MCF 10A (cell line): ENCODE results near the gene EXOC3L1. TPM values are rescaled to one million over a fixed set of nuclear protein-coding genes. Genes with fewer than 3 reads are reported as not detected.

Source experiments
- BruUV-seq: library from RNA; stranded (reverse); fragments of 400-500 nt; replicated peaks from 2 replicates; lab custom pipeline; 2021; lab: Mats Ljungman, UMichigan
- CTCF ChIA-PET: fragments of 300-600 bp; sonication (Branson Sonifier 250); formaldehyde crosslinking; extraction: SDS; loops from one replicate; lab custom pipeline; 2021; ENCODE audit warnings: antibody characterized with exemption, inconsistent platforms; lab: Yijun Ruan, JAX
- POLR2A ChIA-PET: fragments of 300-600, 350-650 bp; sonication (Branson Sonifier 250); formaldehyde crosslinking; extraction: SDS; loops from one replicate; lab custom pipeline; 2020; ENCODE audit warnings: antibody characterized with exemption, inconsistent platforms; lab: Yijun Ruan, JAX
- DNase-seq: peaks from one replicate; pipeline ENCODE4 v3.0.0-alpha.2; 2018; ENCODE audit not compliant: unreplicated experiment
- H3K27ac Mint-ChIP-seq: one replicate; pipeline ENCODE4 v1.8.0; 2022; ENCODE audit warnings: mild to moderate bottlenecking, low read depth, mixed read lengths; ENCODE audit not compliant: unreplicated experiment
- H3K27me3 Mint-ChIP-seq: one replicate; pipeline ENCODE4 v1.8.0; 2022; ENCODE audit warnings: mixed read lengths; ENCODE audit not compliant: insufficient read depth, unreplicated experiment
- H3K36me3 Mint-ChIP-seq: one replicate; pipeline ENCODE4 v1.8.0; 2022; ENCODE audit warnings: mild to moderate bottlenecking, moderate library complexity, mixed read lengths; ENCODE audit not compliant: insufficient read depth, unreplicated experiment
- H3K4me1 Mint-ChIP-seq: one replicate; pipeline ENCODE4 v1.8.0; 2022; ENCODE audit warnings: mixed read lengths; ENCODE audit not compliant: insufficient read depth, unreplicated experiment
- H3K4me3 Mint-ChIP-seq: one replicate; pipeline ENCODE4 v1.8.0; 2022; ENCODE audit warnings: mild to moderate bottlenecking, moderate library complexity, mixed read lengths; ENCODE audit not compliant: unreplicated experiment
- H3K9me3 Mint-ChIP-seq: one replicate; pipeline ENCODE4 v1.8.0; 2022; ENCODE audit warnings: mixed read lengths; ENCODE audit not compliant: unreplicated experiment
- CTCF ChIP-seq: fragments of 200-600 bp; IDR thresholded peaks from one replicate; pipeline ENCODE4 v1.8.0; 2022; ENCODE audit warnings: antibody characterized with exemption, mild to moderate bottlenecking; ENCODE audit not compliant: unreplicated experiment
- intact Hi-C: fragments of 100-400 bp; cut with micrococcal nuclease; formaldehyde crosslinking; loops from 2 replicates; pipeline ENCODE4 v1.14.1; 2022
- total RNA-seq: library from RNA; stranded (reverse); gene quantifications from 2 replicates; pipeline ENCODE4 v1.2.3, GENCODE V29; 2022

Gene EXOC3L1
- total RNA-seq, 1 experiment from 2014 or later: not detected

GRCh38 chr16:67165121-67166078 is 24.5 kb downstream of the EXOC3L1 start:
- intact Hi-C loops: no loop called here
- peaks cover 12% of the 10 kb centered on the region for H3K36me3 Mint-ChIP-seq
- no peak for TF ChIP-seq CTCF
- no peak for DNase-seq
- no peaks in the 10 kb centered on the region for H3K27me3 Mint-ChIP-seq
- CTCF ChIA-PET: interaction anchor here (0.5 to 0.6 kb wide), 2 partner anchors 29 to 35 kb away, joined by 3 to 5 read pairs; no protein-coding TSS in a partner anchor
- BruUV-seq: no TSS peak
- H3K4me1 Mint-ChIP-seq: peaks cover 8% of the 10 kb centered on the region
- POLR2A ChIA-PET: interaction anchor here (1.1 kb wide), 1 partner anchor 12 kb away, joined by 3 read pairs; no protein-coding TSS in a partner anchor
- no peak overlapping the region for H3K27ac Mint-ChIP-seq
- H3K9me3 Mint-ChIP-seq: no peaks in the 10 kb centered on the region
- H3K4me3 Mint-ChIP-seq: no peak overlapping the region

DNA sequence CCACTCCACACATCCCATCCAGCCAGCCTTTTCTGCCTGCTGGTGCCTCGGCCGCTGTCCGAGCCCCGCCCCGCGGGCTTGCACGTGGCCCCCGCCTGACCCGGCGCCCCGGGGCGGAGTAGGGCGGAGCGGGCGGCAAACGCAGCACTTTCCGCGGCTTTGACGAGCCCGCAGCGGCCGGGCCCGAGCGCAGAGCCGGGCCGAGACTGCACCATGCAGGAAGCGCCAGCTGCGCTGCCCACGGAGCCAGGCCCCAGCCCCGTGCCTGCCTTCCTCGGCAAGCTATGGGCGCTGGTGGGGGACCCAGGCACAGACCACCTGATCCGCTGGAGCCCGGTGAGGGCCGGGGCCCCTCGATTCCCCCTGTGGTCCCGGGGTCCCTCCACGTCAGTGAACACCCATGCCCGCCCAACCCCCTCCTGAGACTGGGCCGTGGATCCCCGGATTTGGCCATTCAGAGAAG is 25.3 kb downstream of the EXOC3L1 start, which contains the start of gene HSF4:
Gene HSF4, plus strand, starts transcription at position 147 of the 463 bp plus-strand sequence. Its CDS starts 67 bp downstream, at position 214.
- no peak for TF ChIP-seq CTCF
- intact Hi-C loops: no loop called here
- CTCF ChIA-PET: interaction anchor here (0.5 to 0.6 kb wide), 2 partner anchors 28 to 36 kb away, joined by 3 to 5 read pairs; no protein-coding TSS in a partner anchor
- Mint-ChIP-seq H3K27ac (no peak within 1 kb of the TSS), H3K36me3 (peaks cover 12% of the 10 kb centered on the region), H3K4me3 (no peak within 1 kb of the TSS), H3K27me3 (no peaks in the 10 kb centered on the region), H3K4me1 (peaks cover 2% of the 10 kb centered on the region), H3K9me3 (no peaks in the 10 kb centered on the region)
- no TSS peak for BruUV-seq
- POLR2A ChIA-PET: no interaction called here
- no peak for DNase-seq

DNA sequence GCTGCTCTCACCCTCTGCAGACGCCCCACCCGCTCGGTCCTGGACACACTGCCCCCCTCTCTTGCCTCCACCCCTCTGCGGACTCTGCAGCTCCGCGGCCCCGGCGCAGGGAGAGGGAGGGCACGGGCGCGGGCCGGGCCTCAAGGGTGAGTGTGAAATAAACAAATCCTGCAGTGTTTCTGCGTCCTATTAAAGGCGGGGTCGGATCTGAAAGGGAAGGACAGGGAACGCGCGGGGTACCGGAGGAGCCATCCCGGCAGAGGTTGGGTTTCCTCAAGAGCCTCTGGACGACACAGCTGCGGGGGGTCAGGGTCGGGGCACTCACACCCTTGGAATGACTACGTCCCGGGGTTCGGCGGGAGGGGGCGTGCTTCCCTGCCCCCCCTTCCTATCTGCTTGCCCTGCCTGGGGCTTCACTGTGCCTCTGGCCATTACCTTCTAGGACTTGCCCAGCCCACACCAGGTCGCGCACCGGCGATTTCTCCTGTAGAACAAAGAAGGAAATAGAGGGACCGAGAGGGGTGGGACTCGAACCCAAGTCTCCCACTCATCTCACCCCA is 25.9 kb downstream of the EXOC3L1 start:
- Mint-ChIP-seq H3K36me3 (peaks cover 12% of the 10 kb centered on the region), H3K27me3 (no peaks in the 10 kb centered on the region), H3K9me3 (no peaks in the 10 kb centered on the region), H3K4me1 (no peaks in the 10 kb centered on the region), H3K27ac (no peak overlapping the region), H3K4me3 (no peak overlapping the region)
- BruUV-seq: no TSS peak
- DNase-seq: no peak
- intact Hi-C loops: no loop called here
- CTCF ChIA-PET: no interaction called here
- POLR2A ChIA-PET: no interaction called here
- no peak for TF ChIP-seq CTCF
